ENCODE measurements around the gene GUCD1. TPM values are rescaled to one million over a fixed set of nuclear protein-coding genes. Genes with fewer than 3 reads are reported as not detected.

Gene GUCD1
- total RNA-seq, 1 experiment from 2014 or later, result 87.4 TPM

- TF ChIP-seq CTCF (conservative IDR thresholded peaks at IDR 0.05), result no peak
- Histone ChIP-seq H3K18ac (ENCODE audit: insufficient read length, low read depth, low read length) (no peak overlapping the region), H3K79me2 (ENCODE audit: insufficient read depth, low read length) (no peaks in the 10 kb centered on the region), H2AK5ac (ENCODE audit: insufficient read length, low read length) (no peak overlapping the region), H3K23ac (ENCODE audit: insufficient read length, low read depth, low read length) (no peak overlapping the region), H2BK20ac (ENCODE audit: low read depth, low read length, poor library complexity, severe bottlenecking) (no peak overlapping the region), H3T11ph (ENCODE audit: low read length) (no peak overlapping the region), H4K91ac (ENCODE audit: insufficient read length, low read depth, low read length) (no peak overlapping the region), H2BK120ac (ENCODE audit: low read depth, low read length, poor library complexity, severe bottlenecking) (no peak overlapping the region), H3K27me3 (ENCODE audit: insufficient read depth, low read length) (peaks cover 1% of the 10 kb centered on the region; the same call in 1 of the 2 replicates), H4K20me1 (ENCODE audit: control insufficient read depth, insufficient read depth, insufficient read length) (no peaks in the 10 kb centered on the region), H3K56ac (ENCODE audit: insufficient read length, low read depth, low read length) (no peak overlapping the region), H3K9ac (ENCODE audit: extremely low read depth, insufficient read length, low read length) (no peak overlapping the region), H3K4me1 (ENCODE audit: insufficient read depth, low read length) (no peaks in the 10 kb centered on the region), H3K14ac (ENCODE audit: insufficient read depth, low read length) (no peak overlapping the region; the same call in 1 of the 2 replicates), H4K8ac (replicated peaks; ENCODE audit: insufficient read length, low read depth, low read length) (no peak overlapping the region), H3K79me1 (ENCODE audit: insufficient read depth, low read depth, low read length, poor library complexity, severe bottlenecking) (no peaks in the 10 kb centered on the region), H3K23me2 (ENCODE audit: insufficient read length, low read depth, low read length, poor library complexity, severe bottlenecking) (no peaks in the 10 kb centered on the region), H4K5ac (ENCODE audit: insufficient read length, low read depth, low read length) (no peak overlapping the region), H2AFZ (ENCODE audit: low read length) (no peak overlapping the region), H2BK12ac (ENCODE audit: insufficient read length, low read depth, low read length) (no peak overlapping the region), H2BK5ac (ENCODE audit: insufficient read length, low read length) (no peak overlapping the region), H3K27ac (ENCODE audit: insufficient read length, low read depth, low read length) (no peak overlapping the region), H3K4me2 (ENCODE audit: insufficient read depth, insufficient read length, low read length) (no peak overlapping the region), H2BK15ac (ENCODE audit: low read depth, low read length) (no peak overlapping the region), H3K4ac (ENCODE audit: low read depth, low read length) (no peak overlapping the region), H3K9me3 (ENCODE audit: control insufficient read depth, low read depth, low read length) (no peaks in the 10 kb centered on the region)
- no peak overlapping the region for H3K27ac Mint-ChIP-seq
- H3K27me3 Mint-ChIP-seq (ENCODE audit: low read depth), result peaks cover 31% of the 10 kb centered on the region
- no CpG with 5 or more reads among the region's 8 CpGs for WGBS (ENCODE audit: extremely low coverage, insufficient read length, low lambda C conversion rate)
- DNase-seq, result no peak
- no peaks in the 10 kb centered on the region for H3K36me3 Mint-ChIP-seq (ENCODE audit: insufficient read depth in 1 of 3, low read depth in 3 of 3)
- no peaks in the 10 kb centered on the region; a peak in 1 of 5 replicates for H3K9me3 Mint-ChIP-seq
- no peak overlapping the region for H3K4me3 Mint-ChIP-seq
- peaks cover 22 to 29% of the 10 kb centered on the region in 2 experiments for H3K4me1 Mint-ChIP-seq
Measured at GRCh38 chr22:24501301-24502005, 53.5 kb downstream of the GUCD1 start.
